HepG2 (cell line): ENCODE results near the gene CDH22. TPM values are rescaled to one million over a fixed set of nuclear protein-coding genes. Genes with fewer than 3 reads are reported as not detected.

Experiments used
- ATAC-seq: fragments of 200-7000 bp; cut with Tn5 transposase; 3 replicates; pipeline ENCODE4 v1.9.1; 2020; ENCODE audit warnings: mild to moderate bottlenecking, moderate library complexity
- BruUV-seq: library from RNA; stranded (reverse); fragments of 400-500 nt; replicated peaks from 2 replicates; lab custom pipeline; 2021; lab: Mats Ljungman, UMichigan
- CTCF ChIA-PET: fragments of 300-600 bp; formaldehyde crosslinking; extraction: SDS; loops from one replicate; lab custom pipeline; 2021; ENCODE audit warnings: low total read pairs, inconsistent platforms, low intra/inter-chr PET ratio; lab: Yijun Ruan, JAX
- POLR2A ChIA-PET: fragments of 350-600 bp; sonication (Branson Sonifier 250); formaldehyde crosslinking; loops from one replicate; lab custom pipeline; 2020; ENCODE audit warnings: antibody characterized with exemption, inconsistent platforms; lab: Yijun Ruan, JAX
- DNase-seq: peaks from one replicate; pipeline ENCODE4 v3.0.0-alpha.2; 2015; ENCODE audit warnings: low spot score
- FAIRE-seq: peaks from 3 replicates; lab custom pipeline; 2011; peaks lifted over from hg19 to GRCh38; lab: Jason Lieb, UNC
- H2AFZ ChIP-seq: one replicate; pipeline ENCODE4 v1.6.1; 2011; ENCODE audit warnings: low read length, inconsistent platforms
- H3K27ac ChIP-seq: fragments of 300-600 bp; 3 replicates; pipeline ENCODE4 v1.8.0; 2011; ENCODE audit warnings: mixed run types, mild to moderate bottlenecking, mixed read lengths, low read length, inconsistent platforms; ENCODE audit not compliant: insufficient read depth; ENCODE audit errors: extremely low read length
- H3K27me3 ChIP-seq, 2 experiments: fragments of 200-600 bp in 1 of 2; 2 replicates in 1 of 2; 3 replicates in 1 of 2; pipeline versions ENCODE4 v1.6.0 to v1.8.0; 2011; ENCODE audit warnings: low read length in 2 of 2, mild to moderate bottlenecking in 2 of 2, moderate library complexity in 2 of 2, inconsistent platforms in 1 of 2; ENCODE audit not compliant: insufficient read depth in 2 of 2, control insufficient read depth in 1 of 2
- H3K36me3 ChIP-seq, 2 experiments: fragments of 200-600 bp in 1 of 2; replicated peaks in 1 of 2; 2 replicates in 1 of 2; 3 replicates in 1 of 2; pipeline versions ENCODE4 v1.5.1 to v1.8.0; 2011; ENCODE audit warnings: low read length in 2 of 2, inconsistent platforms in 1 of 2; ENCODE audit not compliant: insufficient read depth in 2 of 2, control insufficient read depth in 1 of 2
- H3K4me1 ChIP-seq: 2 replicates; pipeline ENCODE4 v1.5.1; 2012; ENCODE audit warnings: low read length, inconsistent platforms; ENCODE audit not compliant: insufficient read depth
- H3K4me2 ChIP-seq: 2 replicates; pipeline ENCODE4 v1.6.0; 2011; ENCODE audit warnings: low read depth, low read length, inconsistent platforms
- H3K4me3 ChIP-seq, 3 experiments: fragments of 200-600 bp in 1 of 3; sonication (generic), shearing (Covaris generic) in 1 of 3; replicated peaks in 1 of 3; 2 replicates each; pipeline ENCODE4 v1.5.1; 2011 to 2016; ENCODE audit warnings: low read length in 3 of 3, inconsistent platforms in 2 of 3, low read depth in 2 of 3, mild to moderate bottlenecking in 2 of 3, control low read depth in 1 of 3, mixed read lengths in 1 of 3; ENCODE audit not compliant: insufficient read depth in 1 of 3
- H3K79me2 ChIP-seq: one replicate; pipeline ENCODE4 v1.6.1; 2011; ENCODE audit warnings: low read length, inconsistent platforms; ENCODE audit not compliant: insufficient read depth
- H3K9ac ChIP-seq: 2 replicates; pipeline ENCODE4 v1.6.0; 2011; ENCODE audit warnings: mild to moderate bottlenecking, low read depth, low read length, inconsistent platforms; ENCODE audit not compliant: insufficient read depth
- H3K9me3 ChIP-seq: 2 replicates; pipeline ENCODE4 v1.5.1; 2012; ENCODE audit warnings: mild to moderate bottlenecking, low read length
- H4K20me1 ChIP-seq: 2 replicates; pipeline ENCODE4 v1.6.0; 2011; ENCODE audit warnings: inconsistent platforms, mild to moderate bottlenecking, low read length, moderate library complexity; ENCODE audit not compliant: insufficient read depth
- EP300 ChIP-seq, 3 experiments: sonication (generic) in 1 of 3; formaldehyde crosslinking in 1 of 3; IDR thresholded peaks; 2 replicates each; pipeline versions ENCODE4 v1.5.1 to v1.6.1; 2011 to 2020; ENCODE audit warnings: low read depth in 2 of 3, low read length in 2 of 3, borderline replicate concordance in 1 of 3, improper control_type of control experiment in 1 of 3, mild to moderate bottlenecking in 1 of 3, missing genetic modification reagents in 1 of 3, moderate library complexity in 1 of 3
- IRX3 ChIP-seq: sonication (generic); formaldehyde crosslinking; IDR thresholded peaks from 2 replicates; pipeline ENCODE4 v1.8.1; 2023; ENCODE audit warnings: mild to moderate bottlenecking, low read depth, missing genetic modification reagents, borderline replicate concordance
- SP5 ChIP-seq: IDR thresholded peaks from 2 replicates; pipeline ENCODE4 v1.6.1; 2016; ENCODE audit warnings: low read depth, borderline replicate concordance
- ZNF296 ChIP-seq: sonication (generic); formaldehyde crosslinking; conservative IDR thresholded peaks from 2 replicates; pipeline ENCODE4 v1.5.0; 2020; ENCODE audit warnings: mild to moderate bottlenecking, missing genetic modification reagents
- ZNF331 ChIP-seq: sonication (generic); formaldehyde crosslinking; IDR thresholded peaks from 2 replicates; pipeline ENCODE4 v1.4.0; 2020; ENCODE audit warnings: missing genetic modification reagents
- WGBS: methylation state at CpG from one replicate; pipeline ENCODE4 v1.1.6; 2017; ENCODE audit warnings: low lambda C conversion rate; 5-methylcytosine and 5-hydroxymethylcytosine counted together
- in situ Hi-C: cut with HindIII; loops from 2 replicates; pipeline ENCODE4 v1.10.0; 2017; ENCODE audit warnings: low pct_unique_long_range_greater_than_20kb; ENCODE audit not compliant: extremely low pct_ligation_motif_present
- intact Hi-C: fragments of 100-400 bp; cut with micrococcal nuclease; formaldehyde crosslinking; loops from one replicate; pipeline ENCODE4 v1.10.0; 2022; ENCODE audit not compliant: unreplicated experiment
- polyA plus RNA-seq, 8 experiments: library from polyadenylated mRNA; depleted of rRNA in 3 of 8; stranded (reverse) in 7 of 8; unstranded in 1 of 8; fragments of >200 nt; fragmentation: Illumina TruSeq in 4 of 8; extraction: Trizol in 4 of 8; gene quantifications; 2 replicates each; pipeline versions ENCODE4 v1.2.1 to v1.2.3, GENCODE V29; 2011 to 2016; ENCODE audit warnings: low read depth in 4 of 8, missing spikeins in 1 of 8, mixed read lengths in 1 of 8; ENCODE audit not compliant: insufficient read depth in 1 of 8
- total RNA-seq, 5 experiments: library from RNA; depleted of rRNA; stranded (reverse); fragments of >200 nt; fragmentation: Illumina TruSeq; extraction: Trizol; gene quantifications; 2 replicates each; pipeline ENCODE4 v1.2.3, GENCODE V29; 2016; ENCODE audit warnings: low read depth in 1 of 5
- TF ChIP-seq, protein P1 (sequence below): sonication (generic); formaldehyde crosslinking; IDR thresholded peaks from 2 replicates; pipeline ENCODE4 v1.8.1; 2023; ENCODE audit warnings: mild to moderate bottlenecking, missing genetic modification reagents
- TF ChIP-seq, protein P2 (sequence below): sonication (generic); formaldehyde crosslinking; IDR thresholded peaks from 2 replicates; pipeline ENCODE4 v1.4.0; 2020; ENCODE audit warnings: missing genetic modification reagents
- TF ChIP-seq, protein P3 (sequence below): sonication (generic); formaldehyde crosslinking; IDR thresholded peaks from 2 replicates; pipeline ENCODE4 v1.5.0; 2020; ENCODE audit warnings: missing genetic modification reagents, mild to moderate bottlenecking, borderline replicate concordance

Gene CDH22
- total and polyA plus RNA-seq, 2 of the 13 experiments (the other 11 are each of a cell fraction or from before 2014, with no cell fraction given): not detected

DNA sequence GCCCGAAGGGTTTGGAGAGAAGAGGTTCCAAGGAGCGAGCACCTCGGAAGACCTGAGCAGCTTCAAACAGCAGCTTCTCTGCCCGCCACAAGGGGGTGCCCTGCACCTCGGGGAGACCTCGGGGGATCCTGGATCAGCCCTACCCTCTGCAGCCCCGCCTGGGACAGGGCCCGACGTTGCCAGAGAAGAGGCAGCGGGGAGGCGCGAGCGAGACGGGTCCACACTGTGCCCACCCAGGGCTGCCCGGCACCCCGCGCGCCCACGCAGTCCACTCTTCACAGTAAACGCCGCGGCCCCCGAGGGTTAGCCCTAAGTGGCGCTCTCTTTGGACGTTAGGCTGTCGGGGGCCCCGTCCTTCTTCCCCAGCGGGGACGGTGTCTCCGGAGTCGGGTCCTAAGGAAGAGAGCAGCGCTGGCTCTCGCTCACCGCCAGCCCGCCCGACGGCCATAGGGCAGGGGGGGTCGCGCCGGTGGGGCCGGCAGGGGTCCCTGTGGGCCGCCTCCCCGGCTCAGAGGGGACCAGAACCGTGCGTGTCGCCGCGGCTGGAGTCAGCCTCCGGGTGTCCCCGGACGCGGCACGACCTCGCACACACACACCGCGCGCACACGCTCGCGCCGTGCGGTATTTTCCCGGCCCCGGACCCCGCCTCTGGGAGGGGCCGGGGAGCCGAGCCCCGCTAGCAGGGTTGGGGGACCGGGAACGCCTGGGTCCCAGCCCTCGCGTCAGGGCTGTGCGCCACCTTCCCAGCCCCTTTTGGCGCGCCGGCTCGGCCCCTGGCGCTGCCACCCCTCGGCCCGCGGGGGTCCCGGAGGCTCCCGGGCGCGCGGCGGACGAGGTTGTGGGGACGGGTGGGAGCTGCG lies 929 bp downstream of the CDH22 start (continued):
- TF ChIP-seq ZNF296: no peak

DNA sequence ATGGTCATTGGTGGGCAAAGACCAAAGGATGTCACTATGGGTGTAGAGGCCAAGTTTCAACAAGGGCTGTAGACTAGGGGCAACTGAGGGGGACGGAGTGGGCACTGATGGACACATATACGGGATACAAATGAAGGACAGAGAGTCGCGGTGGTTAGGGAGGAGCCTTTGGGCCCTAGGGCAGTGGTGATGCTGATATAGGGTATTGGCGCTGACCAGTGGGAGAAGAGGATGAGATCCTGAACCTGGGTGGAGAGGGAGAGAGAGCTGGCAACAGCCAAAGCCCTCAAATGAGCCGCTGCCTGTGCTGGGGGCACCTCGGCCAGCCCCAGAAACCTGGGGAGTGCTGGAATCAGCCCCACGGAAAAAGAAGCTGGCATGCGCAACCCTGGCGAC lies 1.6 kb downstream of the CDH22 start:
- ChIA-PET CTCF (interaction anchor here (1.8 to 2.8 kb wide), 3 partner anchors 18 to 131 kb away, joined by 10 to 16 read pairs (median 16); no protein-coding TSS in a partner anchor), POLR2A (interaction anchor here (1.4 kb wide), 1 partner anchor 57 kb away, joined by 5 read pairs; no protein-coding TSS in a partner anchor)
- Histone ChIP-seq H3K27ac (no peak overlapping the region), H3K9ac (no peak overlapping the region), H3K4me1 (peaks cover 8% of the 10 kb centered on the region; the same call in 1 of the 2 replicates), H4K20me1 (peaks cover 8% of the 10 kb centered on the region; the same call in 1 of the 2 replicates), H3K4me2 (peak overlapping the region; percentile 93; the same call in 1 of the 2 replicates), H3K27me3 (peaks cover 43 to 91% of the 10 kb centered on the region in 2 experiments), H3K36me3 (no peaks in the 10 kb centered on the region), H3K79me2 (no peaks in the 10 kb centered on the region), H2AFZ (no peak overlapping the region), H3K4me3 (no peak overlapping the region)
- in situ Hi-C loops: no loop called here
- WGBS: 14% methylated on average over 10 of the region's 10 CpGs
- BruUV-seq: no TSS peak
- ATAC-seq: peak; percentile 2
- intact Hi-C loops: loop anchor here (1.0 to 2.0 kb wide), 4 partner anchors 18 to 132 kb away; no protein-coding TSS in a partner anchor
- FAIRE-seq: no peak
- 0 out of 4 replicates have a peak, but pooled peaks of 1 of the 2 experiments have one; percentile 2 for TF ChIP-seq EP300 (IDR thresholded peaks at IDR 0.05; ENCODE audit: low read depth in 2 of 2, low read length in 2 of 2)
- TF ChIP-seq EP300 (CRISPR knock-in tag; IDR thresholded peaks at IDR 0.05; ENCODE audit: borderline replicate concordance): no peak
- peak; percentile 34; the same call in 1 of the 2 replicates for TF ChIP-seq IRX3 (CRISPR knock-in tag)
- TF ChIP-seq, protein P1, sequence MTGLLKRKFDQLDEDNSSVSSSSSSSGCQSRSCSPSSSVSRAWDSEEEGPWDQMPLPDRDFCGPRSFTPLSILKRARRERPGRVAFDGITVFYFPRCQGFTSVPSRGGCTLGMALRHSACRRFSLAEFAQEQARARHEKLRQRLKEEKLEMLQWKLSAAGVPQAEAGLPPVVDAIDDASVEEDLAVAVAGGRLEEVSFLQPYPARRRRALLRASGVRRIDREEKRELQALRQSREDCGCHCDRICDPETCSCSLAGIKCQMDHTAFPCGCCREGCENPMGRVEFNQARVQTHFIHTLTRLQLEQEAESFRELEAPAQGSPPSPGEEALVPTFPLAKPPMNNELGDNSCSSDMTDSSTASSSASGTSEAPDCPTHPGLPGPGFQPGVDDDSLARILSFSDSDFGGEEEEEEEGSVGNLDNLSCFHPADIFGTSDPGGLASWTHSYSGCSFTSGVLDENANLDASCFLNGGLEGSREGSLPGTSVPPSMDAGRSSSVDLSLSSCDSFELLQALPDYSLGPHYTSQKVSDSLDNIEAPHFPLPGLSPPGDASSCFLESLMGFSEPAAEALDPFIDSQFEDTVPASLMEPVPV (CRISPR knock-in tag): 0 out of 2 replicates have a peak, but pooled peaks have one; percentile 42
- TF ChIP-seq, protein P2, sequence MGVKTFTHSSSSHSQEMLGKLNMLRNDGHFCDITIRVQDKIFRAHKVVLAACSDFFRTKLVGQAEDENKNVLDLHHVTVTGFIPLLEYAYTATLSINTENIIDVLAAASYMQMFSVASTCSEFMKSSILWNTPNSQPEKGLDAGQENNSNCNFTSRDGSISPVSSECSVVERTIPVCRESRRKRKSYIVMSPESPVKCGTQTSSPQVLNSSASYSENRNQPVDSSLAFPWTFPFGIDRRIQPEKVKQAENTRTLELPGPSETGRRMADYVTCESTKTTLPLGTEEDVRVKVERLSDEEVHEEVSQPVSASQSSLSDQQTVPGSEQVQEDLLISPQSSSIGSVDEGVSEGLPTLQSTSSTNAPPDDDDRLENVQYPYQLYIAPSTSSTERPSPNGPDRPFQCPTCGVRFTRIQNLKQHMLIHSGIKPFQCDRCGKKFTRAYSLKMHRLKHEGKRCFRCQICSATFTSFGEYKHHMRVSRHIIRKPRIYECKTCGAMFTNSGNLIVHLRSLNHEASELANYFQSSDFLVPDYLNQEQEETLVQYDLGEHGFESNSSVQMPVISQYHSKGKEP: no peak
- TF ChIP-seq SP5: no peak
- TF ChIP-seq, protein P3, sequence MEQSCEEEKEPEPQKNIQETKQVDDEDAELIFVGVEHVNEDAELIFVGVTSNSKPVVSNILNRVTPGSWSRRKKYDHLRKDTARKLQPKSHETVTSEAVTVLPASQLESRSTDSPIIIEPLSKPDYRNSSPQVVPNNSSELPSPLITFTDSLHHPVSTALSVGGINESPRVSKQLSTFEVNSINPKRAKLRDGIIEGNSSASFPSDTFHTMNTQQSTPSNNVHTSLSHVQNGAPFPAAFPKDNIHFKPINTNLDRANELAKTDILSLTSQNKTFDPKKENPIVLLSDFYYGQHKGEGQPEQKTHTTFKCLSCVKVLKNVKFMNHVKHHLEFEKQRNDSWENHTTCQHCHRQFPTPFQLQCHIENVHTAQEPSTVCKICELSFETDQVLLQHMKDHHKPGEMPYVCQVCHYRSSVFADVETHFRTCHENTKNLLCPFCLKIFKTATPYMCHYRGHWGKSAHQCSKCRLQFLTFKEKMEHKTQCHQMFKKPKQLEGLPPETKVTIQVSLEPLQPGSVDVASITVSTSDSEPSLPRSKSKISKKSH: 0 out of 2 replicates have a peak, but pooled peaks have one; percentile 7
- no peak for TF ChIP-seq ZNF331
- TF ChIP-seq, all 625 proteins: peak for 4
- DNase-seq: no peak
- no peaks in the 10 kb centered on the region for H3K9me3 ChIP-seq
